C4-2B (cell line): Measurements from ENCODE around the gene KRTAP2-4.

Experiments
- CTCF ChIP-seq: fragments of 450-650 bp; conservative IDR thresholded peaks from 2 replicates; pipeline ENCODE4 v1.5.1; 2017; ENCODE audit warnings: mild to moderate bottlenecking
- ZFX ChIP-seq: fragments of 450-650 bp; IDR thresholded peaks from 2 replicates; pipeline ENCODE4 v1.6.1; 2017

GRCh38 chr17:41054025-41054424 lies 11.7 kb downstream of the KRTAP2-4 start:
- TF ChIP-seq CTCF = no peak
- TF ChIP-seq ZFX = no peak
